Measurements from ENCODE around the gene CSRNP2.
"Not testable (repeated sequence)": the region's sequence is repeated elsewhere in the genome, so short reads cannot be mapped to it uniquely, and the experiment has no call there.

The CSRNP2 gene, protein sequence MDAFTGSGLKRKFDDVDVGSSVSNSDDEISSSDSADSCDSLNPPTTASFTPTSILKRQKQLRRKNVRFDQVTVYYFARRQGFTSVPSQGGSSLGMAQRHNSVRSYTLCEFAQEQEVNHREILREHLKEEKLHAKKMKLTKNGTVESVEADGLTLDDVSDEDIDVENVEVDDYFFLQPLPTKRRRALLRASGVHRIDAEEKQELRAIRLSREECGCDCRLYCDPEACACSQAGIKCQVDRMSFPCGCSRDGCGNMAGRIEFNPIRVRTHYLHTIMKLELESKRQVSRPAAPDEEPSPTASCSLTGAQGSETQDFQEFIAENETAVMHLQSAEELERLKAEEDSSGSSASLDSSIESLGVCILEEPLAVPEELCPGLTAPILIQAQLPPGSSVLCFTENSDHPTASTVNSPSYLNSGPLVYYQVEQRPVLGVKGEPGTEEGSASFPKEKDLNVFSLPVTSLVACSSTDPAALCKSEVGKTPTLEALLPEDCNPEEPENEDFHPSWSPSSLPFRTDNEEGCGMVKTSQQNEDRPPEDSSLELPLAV

GRCh38 chr12:51083126-51083833, at the start of gene CSRNP2:
TSS of gene CSRNP2 (minus strand) at chr12:51083596. CDS start at chr12:51076561, 7,035 bp downstream.
- DNase-seq = peak; percentile 93

DNA sequence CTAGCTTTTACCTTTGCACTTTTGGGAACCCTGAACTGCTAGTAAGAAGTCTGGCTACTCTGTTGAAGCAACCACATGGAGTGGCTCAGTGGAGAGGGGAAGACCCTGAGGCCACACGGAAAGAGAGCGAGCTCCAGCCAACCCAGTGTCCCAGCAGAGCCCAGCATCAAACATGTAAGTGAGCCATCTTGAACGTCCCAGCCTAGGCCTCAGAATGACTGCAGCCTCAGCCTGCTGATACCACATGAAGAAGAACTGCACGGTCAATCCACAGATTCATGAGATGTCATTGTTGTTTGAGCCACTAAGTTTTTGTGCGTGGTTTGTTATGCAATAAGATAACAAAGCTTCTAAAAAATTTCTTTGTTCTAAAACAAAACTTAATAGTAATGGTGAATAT, 49.3 kb upstream of the CSRNP2 start:
- no peak for DNase-seq

- DNase-seq = no peak
These were observed 48.5 kb upstream of the CSRNP2 start for GRCh38 chr12:51131745-51132521.

- DNase-seq = no peak
These were observed 45.5 kb upstream of the CSRNP2 start for GRCh38 chr12:51128919-51129318.

DNA sequence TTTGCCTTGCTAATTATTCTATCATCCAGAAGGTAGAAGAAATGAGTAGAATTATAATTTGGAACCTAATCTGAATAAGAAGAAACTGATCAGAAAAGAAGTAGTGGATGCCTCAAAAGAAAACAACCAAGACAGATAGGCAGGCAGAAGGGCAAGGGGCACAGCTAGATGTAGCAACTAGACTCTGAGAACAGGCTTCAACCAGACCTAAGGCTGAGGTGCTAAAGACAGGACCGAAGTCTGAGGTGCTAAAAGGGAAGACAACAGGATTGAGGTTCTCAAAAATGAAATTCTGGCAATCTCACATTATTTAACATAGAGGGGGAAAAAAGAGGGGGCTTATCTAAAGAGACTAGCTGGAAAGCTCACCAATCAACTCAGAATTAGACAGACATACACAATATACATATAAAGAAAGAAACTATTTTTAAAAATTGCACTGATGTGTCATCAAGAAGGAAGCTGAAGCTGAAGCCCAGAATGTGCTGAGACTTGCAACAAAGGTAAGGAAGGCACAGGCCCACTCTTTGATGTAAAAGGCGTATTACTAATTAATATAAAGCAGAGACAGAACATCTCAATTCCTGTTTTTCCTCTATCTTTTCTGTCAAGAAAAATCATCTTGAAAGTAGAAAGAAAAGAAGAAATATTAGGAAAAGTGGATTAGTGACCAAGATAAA, 43.8 kb upstream of the CSRNP2 start:
- DNase-seq = no peak

DNA sequence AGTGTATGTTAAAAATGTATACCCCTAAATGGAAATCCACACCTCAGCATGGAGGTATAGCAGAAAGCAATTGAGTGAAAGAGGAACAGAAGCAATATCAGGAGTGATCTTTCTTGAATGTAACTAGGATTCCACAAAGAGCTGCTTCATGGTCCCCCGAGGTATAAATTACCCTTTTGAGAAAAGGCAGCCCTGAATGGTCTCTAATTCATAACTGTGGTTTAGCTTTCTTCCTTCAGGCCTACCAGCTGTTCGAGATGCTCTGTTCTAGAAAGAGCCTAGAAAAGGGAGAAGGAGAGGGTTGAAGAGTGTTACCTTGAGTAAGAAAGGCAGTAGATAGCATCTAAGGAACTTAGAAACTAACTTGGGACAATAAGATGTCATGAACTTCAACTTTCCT, 42.9 kb upstream of the CSRNP2 start:
- DNase-seq = no peak

GRCh38 chr12:51124504-51124903, 41.1 kb upstream of the CSRNP2 start:
- DNase-seq = no peak

GRCh38 chr12:51122844-51123243, 39.4 kb upstream of the CSRNP2 start:
- no peak for DNase-seq

GRCh38 chr12:51118706-51119105, 35.3 kb upstream of the CSRNP2 start:
- DNase-seq = no peak

- no peak for DNase-seq
These were observed 32.1 kb upstream of the CSRNP2 start for GRCh38 chr12:51115533-51115932.

- no peak for DNase-seq
These were observed 24.7 kb upstream of the CSRNP2 start for GRCh38 chr12:51108136-51108535.

DNA sequence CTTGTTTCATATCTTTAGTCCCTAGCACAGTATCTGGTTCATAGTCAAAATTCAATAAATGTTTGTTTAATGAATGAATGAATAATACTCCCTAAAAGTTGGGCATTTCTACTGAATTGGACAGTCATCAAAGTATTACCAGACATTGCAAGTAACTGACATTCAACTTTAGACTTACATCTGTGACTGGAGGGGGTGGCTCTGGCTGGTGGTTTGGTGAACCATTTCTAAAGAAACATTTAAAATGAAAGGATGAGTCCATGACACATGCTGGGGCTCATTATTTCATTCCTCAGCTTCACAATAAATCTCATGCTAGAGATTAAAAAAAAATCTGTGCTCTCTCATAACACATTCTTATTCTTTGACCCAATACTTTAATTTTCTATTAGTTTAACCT, 20.6 kb upstream of the CSRNP2 start:
- no peak for DNase-seq

DNA sequence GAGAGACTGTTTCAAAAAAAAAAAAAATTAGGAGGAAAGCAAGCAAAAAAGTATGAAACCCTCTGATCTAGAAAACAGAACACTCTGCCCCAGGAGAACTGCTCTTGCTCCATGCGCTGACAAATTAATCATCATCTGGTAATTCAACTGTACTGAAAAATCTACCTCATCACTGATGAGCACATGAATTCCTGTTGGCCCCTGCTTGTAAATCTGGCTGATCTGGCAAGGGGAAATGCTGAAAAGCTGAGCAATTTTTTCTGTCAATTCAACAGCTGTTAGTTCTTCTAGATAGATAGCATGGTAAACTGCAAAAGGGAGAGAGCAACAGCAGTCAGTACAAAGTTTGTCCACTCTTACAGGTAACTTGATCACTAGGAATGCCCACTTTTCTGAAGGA, 15.2 kb upstream of the CSRNP2 start:
- DNase-seq = no peak

DNA sequence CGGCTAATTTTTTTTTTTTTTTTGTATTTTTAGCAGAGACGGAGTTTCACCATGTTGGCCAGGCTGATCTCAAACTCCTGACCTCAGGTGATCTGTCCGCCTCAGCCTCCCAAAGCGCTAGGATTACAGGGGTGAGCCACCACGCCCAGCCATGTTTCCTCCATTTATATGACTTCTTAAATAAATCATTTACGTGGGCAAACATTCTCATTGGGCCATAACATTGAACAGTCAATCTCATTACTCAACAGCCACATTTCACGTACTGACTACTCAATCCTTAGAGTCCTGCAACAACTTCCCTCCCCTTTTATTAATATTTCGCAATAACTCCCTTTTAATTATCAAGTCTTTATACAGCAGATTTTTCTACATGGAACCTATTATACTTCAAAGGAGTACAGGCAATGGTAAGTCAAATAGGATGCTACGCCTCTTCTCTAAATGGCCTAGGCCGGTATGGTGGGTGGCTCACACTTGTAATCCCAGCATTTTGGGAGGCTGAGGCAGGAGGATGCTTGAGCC, 7.4 kb upstream of the CSRNP2 start:
- DNase-seq = no peak

- DNase-seq = no peak
These were observed 4.4 kb upstream of the CSRNP2 start for GRCh38 chr12:51087818-51088217.

GRCh38 chr12:51086933-51087332, 3.5 kb upstream of the CSRNP2 start:
- DNase-seq = no peak

GRCh38 chr12:51085757-51086156, 2.4 kb upstream of the CSRNP2 start:
- no peak for DNase-seq

DNA sequence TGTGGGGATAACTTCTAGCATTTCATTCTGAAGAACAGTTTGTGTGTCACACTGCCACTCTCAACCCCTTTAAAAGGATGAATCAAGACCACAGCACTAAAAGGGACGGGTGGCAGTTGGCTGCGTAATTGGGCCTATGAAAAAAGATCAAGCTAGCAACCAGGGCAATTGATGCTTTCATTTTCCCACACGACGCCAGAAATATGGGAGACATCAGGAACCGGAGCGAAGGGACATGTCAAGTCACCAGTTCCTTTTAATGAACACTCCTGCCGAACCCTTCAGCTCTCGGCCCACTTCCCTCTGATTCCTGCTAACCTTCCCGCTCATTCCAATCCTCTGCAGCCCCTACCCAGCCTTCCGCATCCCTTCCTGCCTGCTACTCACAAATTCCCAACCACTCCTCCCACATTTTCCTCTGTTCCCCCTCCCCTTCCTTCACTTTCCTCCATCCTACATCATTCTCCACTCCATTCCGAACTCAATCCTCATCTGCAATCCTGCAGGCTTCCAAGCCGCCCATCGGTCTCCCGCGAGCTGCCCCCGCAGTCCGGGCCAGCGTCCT, 753 bp downstream of the CSRNP2 start:
- DNase-seq = no peak

DNA sequence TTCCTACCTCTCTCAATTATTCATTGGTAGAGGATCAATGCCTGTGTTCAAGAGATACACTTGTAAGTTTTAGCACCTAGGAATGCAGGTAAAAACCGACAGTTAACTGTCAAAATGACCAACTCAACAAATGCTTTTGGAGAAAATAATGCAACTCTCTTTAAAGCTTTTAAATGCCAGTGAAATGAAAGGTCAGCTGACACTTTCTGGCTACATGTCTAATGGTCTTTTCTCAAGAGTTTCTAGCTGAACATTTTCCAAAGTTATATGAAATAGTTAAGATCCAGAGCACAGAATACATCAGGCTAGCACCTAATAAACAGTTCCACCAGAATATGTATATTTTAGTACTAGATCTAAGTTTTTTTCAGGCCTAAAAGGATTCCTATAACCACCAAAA, 2.0 kb downstream of the CSRNP2 start:
- DNase-seq = no peak

- no peak for DNase-seq
These were observed 3.3 kb downstream of the CSRNP2 start for GRCh38 chr12:51080136-51080535.

GRCh38 chr12:51078866-51079265, 4.5 kb downstream of the CSRNP2 start:
- DNase-seq = not testable (repeated sequence)

DNA sequence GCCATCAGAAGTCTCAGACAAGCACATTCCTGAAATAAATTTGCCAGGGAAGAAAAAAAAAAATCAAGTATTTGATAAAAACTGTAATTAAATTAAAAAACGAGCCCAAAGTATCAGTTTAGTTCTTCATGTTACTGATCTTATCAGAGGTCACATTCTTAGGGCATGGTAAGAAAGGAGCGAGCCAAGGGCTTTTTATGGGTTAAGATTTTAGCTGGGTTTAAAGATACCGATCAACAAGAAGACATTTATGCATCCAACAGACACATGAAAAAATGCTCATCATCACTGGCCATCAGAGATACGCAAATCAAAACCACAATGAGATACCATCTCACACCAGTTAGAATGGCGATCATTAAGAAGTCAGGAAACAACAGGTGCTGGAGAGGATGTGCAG, 5.0 kb downstream of the CSRNP2 start:
- not testable (repeated sequence) for DNase-seq

Measured in NCI-H446 treated with DMSO at 0.1 percent for 48 hours (cell line).